ENCODE measurements around the gene RBM4. TPM values are rescaled to one million over a fixed set of nuclear protein-coding genes. Genes with fewer than 3 reads are reported as not detected.
A peak's percentile ranks its signal among the peaks of the same experiment; 100 is the strongest.

Gene RBM4
- total and polyA plus RNA-seq, 8 donors: 100 to 246 (median 221) TPM

GRCh38 chr11:66663741-66664296 is 25.3 kb downstream of the RBM4 start:
- intact Hi-C loops (cut with DNase I): no loop called here
- H3K27ac ChIP-seq: no peak overlapping the region
- H3K36me3 ChIP-seq: peaks cover 0 to 80% of the 10 kb centered on the region in 2 donors
- TF ChIP-seq CTCF (IDR thresholded peaks at IDR 0.05): no peak
- no peak for DNase-seq
- H3K9me3 ChIP-seq: no peaks in the 10 kb centered on the region
- H3K4me3 ChIP-seq: no peak overlapping the region
- H3K4me1 ChIP-seq: peaks cover 0 to 4% of the 10 kb centered on the region in 2 donors
- no peaks in the 10 kb centered on the region for H3K27me3 ChIP-seq
- peak; percentile 72 for ATAC-seq

- no peak for TF ChIP-seq CTCF (IDR thresholded peaks at IDR 0.05)
- Histone ChIP-seq H3K4me3 (no peak overlapping the region), H3K4me1 (no peaks in the 10 kb centered on the region), H3K27ac (no peak overlapping the region), H3K36me3 (peaks cover 0 to 75% of the 10 kb centered on the region in 2 donors), H3K9me3 (no peaks in the 10 kb centered on the region), H3K27me3 (no peaks in the 10 kb centered on the region)
- intact Hi-C loops (cut with DNase I): no loop called here
- no peak for ATAC-seq
- no peak for DNase-seq
Measured at GRCh38 chr11:66665369-66665768, 26.9 kb downstream of the RBM4 start.

- H3K4me3 ChIP-seq: no peak overlapping the region
- no peaks in the 10 kb centered on the region for H3K27me3 ChIP-seq
- H3K36me3 ChIP-seq: peaks cover 0 to 33% of the 10 kb centered on the region in 2 donors
- no peaks in the 10 kb centered on the region for H3K9me3 ChIP-seq
- peaks cover 15 to 33% of the 10 kb centered on the region in 2 donors for H3K4me1 ChIP-seq
- DNase-seq (no peak), ATAC-seq (no peak)
- TF ChIP-seq CTCF (IDR thresholded peaks at IDR 0.05): no peak
- no peak overlapping the region for H3K27ac ChIP-seq
- intact Hi-C loops (cut with DNase I): no loop called here
Measured at GRCh38 chr11:66670816-66671215, 32.3 kb downstream of the RBM4 start.

GRCh38 chr11:66674964-66675602 is 36.6 kb downstream of the RBM4 start:
- H3K9me3 ChIP-seq: no peaks in the 10 kb centered on the region
- no peak for TF ChIP-seq CTCF (IDR thresholded peaks at IDR 0.05)
- peaks cover 23 to 49% of the 10 kb centered on the region in 2 donors for H3K4me1 ChIP-seq
- no peaks in the 10 kb centered on the region for H3K36me3 ChIP-seq
- no peaks in the 10 kb centered on the region for H3K27me3 ChIP-seq
- H3K27ac ChIP-seq: no peak overlapping the region
- ATAC-seq (no peak), DNase-seq (no peak)
- intact Hi-C loops (cut with DNase I): no loop called here
- H3K4me3 ChIP-seq: no peak overlapping the region

- DNase-seq (no peak), ATAC-seq (no peak)
- TF ChIP-seq CTCF (IDR thresholded peaks at IDR 0.05): no peak
- no peaks in the 10 kb centered on the region for H3K36me3 ChIP-seq
- peak overlapping the region in 1 of 2 donors; percentile 75 for H3K4me3 ChIP-seq
- intact Hi-C loops (cut with DNase I): no loop called here
- no peaks in the 10 kb centered on the region for H3K9me3 ChIP-seq
- peak overlapping the region in 1 of 2 donors; percentile 3 for H3K27ac ChIP-seq
- H3K27me3 ChIP-seq: no peaks in the 10 kb centered on the region
- peaks cover 23 to 49% of the 10 kb centered on the region in 2 donors for H3K4me1 ChIP-seq
Measured at GRCh38 chr11:66676282-66676919, 37.9 kb downstream of the RBM4 start.
